Stimulated activated CD4-positive, alpha-beta T cell treated with anti-CD3 and anti-CD28 coated beads, Interleukin-12 subunit alpha, Interleukin-12 subunit beta, amount 100 ng/mL, for 4 hours (primary cell): ENCODE results near the gene HS3ST3A1.

ENCODE experiments used
- DNase-seq: peaks from one replicate; pipeline ENCODE4 v3.0.0-alpha.2; 2020

Gene HS3ST3A1

DNA sequence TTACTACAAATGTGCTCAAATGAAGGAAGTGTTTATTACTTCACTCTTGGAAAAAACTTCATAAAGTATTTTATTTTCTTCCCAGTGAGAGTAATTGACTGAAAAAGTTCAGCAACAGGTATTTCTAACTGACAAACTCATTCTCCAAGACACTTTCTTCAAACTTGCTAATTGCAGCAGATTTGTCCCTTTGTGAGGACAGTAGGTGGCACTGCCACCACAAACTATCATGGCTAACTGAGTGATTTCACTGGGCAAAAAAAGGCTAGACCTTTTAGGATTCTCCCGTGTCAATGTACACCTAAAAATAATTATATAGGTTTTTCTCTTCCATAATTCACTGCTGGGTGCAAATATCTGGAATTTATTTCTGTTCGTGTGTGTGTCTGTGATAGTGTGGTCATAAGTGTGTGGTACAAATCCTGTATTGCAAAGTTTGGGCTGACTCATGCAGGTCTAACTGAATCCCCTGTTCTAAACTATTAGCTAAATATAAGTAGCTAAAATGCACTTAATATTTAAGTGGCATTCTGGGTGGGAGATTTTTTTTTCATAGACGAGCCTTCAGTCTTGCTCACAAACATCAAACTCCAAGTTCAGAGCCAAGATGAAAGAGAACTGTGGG lies 3.9 kb downstream of the HS3ST3A1 start:
- no peak for DNase-seq

GRCh38 chr17:13596241-13596923 lies 5.3 kb downstream of the HS3ST3A1 start:
- DNase-seq, result no peak

DNA sequence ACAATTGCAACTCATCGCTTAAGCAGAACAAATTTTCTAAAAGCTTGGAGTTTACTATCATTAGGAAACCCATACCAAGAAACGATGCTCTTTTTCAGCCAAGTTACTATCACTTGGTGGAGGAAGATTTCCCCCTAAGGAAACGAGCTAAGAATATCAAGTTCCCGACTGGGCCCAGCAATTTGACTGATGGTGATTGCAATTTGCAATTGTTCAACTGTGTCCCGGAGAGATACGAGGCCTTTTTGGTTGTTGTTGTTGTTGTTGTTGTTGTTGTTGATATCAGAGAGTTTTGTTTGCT lies 6.2 kb downstream of the HS3ST3A1 start:
- no peak for DNase-seq

DNA sequence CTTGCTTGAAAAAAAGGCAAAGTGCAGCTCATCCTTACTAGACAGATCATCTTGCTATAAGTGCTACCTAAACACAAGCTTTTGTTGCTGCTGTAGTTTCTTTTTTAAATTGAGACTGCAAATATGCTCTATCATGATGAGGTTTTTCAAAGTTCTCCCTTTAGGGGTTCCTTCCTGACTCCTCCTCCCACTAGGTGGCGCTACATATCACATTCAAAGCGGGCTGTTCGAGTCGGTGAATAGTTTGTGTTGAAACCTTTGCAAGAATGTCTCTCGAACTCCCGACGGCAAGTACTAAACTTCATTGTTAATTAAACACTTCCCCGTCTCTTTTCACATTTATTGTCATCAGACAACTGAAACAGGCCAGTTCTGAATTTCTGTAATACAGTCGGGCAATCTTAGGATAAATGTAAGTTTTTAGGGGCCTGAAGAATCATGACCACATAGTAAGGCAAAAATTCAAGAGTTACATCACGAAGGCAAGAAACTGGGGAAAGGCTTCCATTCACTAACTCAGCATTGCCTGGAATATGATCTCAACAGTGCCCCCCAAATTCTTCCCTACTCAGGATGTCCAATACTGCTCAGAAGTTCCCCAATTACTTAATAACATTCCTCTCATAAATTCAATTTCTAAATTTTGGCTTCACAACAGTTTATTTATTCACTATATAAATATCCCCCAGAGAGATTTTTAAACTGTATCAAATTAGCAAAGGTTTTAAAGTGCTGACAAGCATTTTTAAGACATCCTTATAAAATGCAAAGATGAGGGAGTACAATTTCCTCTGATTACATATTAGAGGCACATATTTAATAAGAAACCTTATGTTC lies 6.7 kb downstream of the HS3ST3A1 start:
- DNase-seq, result peak; percentile 74

- DNase-seq, result no peak
Measured at GRCh38 chr17:13594310-13594709, 7.4 kb downstream of the HS3ST3A1 start.

GRCh38 chr17:13593757-13594156 lies 8.0 kb downstream of the HS3ST3A1 start:
- no peak for DNase-seq

DNA sequence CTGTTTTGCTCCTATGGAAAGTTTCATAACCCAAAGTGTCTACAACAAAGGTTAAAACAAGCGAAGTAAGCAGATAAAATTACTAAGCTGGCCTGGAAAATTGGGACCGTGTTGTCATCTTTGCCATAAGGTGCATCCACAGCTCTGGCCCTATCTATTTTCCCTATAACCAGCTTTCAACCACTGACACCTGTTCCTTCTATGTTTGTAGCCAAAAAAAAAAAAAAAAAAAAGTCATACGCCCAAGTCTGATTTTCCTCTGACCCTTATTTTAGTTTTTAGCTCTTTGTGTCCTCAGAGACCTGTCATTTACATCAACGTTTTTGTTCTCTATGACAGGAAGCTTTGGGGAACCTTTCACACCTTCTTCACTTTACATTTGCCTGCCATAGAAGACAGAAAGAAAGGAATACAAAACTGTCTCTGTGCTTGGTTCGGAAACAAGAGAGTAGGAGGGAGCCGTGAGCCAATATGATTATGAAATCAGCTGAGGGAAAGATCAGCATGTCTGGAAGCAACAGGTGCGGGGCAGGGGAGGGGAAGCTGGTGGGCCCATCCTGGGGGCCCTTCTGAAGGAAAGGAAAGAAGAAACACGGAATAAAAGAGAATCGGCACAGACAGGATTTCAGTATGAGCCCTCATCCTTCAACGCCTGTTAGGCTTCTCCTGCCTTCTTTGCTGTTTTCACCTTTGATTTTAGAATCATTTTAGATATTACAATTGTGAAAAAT lies 8.5 kb downstream of the HS3ST3A1 start:
- no peak for DNase-seq

DNA sequence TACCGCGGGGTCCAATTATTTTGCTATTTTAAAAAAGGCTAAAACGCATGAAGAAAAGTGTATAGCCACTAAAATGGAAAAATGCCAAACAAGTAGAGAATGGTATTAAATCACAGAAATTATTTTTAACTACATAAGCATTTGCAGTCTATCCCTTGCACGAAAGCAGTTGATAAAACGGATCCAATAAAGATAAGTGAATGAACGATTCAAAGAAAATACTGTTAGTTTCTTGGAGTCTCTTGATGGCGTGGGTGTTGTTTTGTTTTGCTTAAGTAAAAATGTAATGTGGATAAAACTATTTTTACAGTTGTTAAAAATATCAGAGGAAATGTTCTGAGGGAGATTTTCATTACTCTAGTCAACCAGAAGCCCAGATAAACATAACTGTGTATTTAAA lies 9.3 kb downstream of the HS3ST3A1 start:
- DNase-seq, result no peak

GRCh38 chr17:13590441-13590840 lies 11.3 kb downstream of the HS3ST3A1 start:
- no peak for DNase-seq

DNA sequence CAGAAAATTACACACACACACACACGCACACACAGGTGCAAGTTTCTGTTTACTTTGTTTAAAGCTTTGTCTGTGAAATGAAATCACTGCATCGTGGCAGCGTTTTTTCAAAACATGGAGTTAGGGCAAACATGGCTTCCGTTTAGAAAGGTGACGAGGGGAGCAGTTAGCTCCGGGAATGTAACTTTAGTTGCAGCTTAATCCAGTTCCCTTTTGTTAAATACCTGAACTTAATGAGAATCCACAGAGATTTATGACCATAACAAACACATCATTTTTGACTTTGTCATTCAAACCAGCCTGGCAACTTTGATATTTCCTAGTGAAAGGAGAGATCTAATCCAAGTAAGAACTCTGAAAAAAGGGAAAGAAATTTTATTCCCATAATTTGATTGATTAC lies 12.1 kb downstream of the HS3ST3A1 start:
- DNase-seq, result no peak

- DNase-seq, result no peak
Measured at GRCh38 chr17:13587487-13588338, 14.0 kb downstream of the HS3ST3A1 start.

DNA sequence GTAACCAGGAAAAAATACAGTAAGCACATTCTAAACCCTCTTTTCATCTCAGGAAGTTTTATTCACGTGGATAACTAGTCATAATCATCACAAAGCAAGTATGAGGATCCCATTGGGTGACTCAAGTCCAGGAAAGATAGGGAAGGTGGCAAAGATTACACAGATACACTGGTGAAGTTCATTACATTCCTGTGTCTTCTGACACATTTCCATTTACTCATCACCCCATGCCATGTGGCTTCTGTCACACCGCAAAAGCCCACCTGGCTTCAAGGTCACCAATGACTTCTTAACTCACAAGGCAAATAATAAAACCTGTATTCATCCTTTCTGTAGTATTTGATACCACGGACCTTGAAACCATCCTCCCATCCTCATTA lies 17.0 kb downstream of the HS3ST3A1 start:
- DNase-seq, result no peak

- no peak for DNase-seq
Measured at GRCh38 chr17:13583996-13584700, 17.6 kb downstream of the HS3ST3A1 start.

- DNase-seq, result no peak
Measured at GRCh38 chr17:13582776-13583547, 18.8 kb downstream of the HS3ST3A1 start.

DNA sequence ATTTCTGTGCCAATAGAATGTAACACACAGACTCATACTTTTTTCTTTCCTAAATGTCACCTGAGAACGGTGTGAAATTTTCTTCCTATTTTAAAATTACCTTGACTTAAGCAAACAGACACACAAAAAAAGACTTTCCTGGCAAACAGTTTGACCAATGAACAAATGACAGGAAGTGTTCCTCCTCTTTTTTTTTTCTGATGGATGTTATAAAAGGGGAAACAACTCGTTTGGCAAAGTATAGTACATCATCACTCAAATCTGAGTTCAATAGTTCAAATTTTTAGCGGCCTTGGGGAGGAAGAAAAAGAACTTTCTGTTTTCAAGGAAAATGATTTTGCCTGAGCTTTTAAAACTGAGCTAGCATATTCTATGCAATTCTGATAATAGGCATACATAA lies 19.8 kb downstream of the HS3ST3A1 start:
- no peak for DNase-seq

- no peak for DNase-seq
Measured at GRCh38 chr17:13580790-13581189, 20.9 kb downstream of the HS3ST3A1 start.

GRCh38 chr17:13576661-13577526 lies 24.8 kb downstream of the HS3ST3A1 start:
- DNase-seq, result no peak

DNA sequence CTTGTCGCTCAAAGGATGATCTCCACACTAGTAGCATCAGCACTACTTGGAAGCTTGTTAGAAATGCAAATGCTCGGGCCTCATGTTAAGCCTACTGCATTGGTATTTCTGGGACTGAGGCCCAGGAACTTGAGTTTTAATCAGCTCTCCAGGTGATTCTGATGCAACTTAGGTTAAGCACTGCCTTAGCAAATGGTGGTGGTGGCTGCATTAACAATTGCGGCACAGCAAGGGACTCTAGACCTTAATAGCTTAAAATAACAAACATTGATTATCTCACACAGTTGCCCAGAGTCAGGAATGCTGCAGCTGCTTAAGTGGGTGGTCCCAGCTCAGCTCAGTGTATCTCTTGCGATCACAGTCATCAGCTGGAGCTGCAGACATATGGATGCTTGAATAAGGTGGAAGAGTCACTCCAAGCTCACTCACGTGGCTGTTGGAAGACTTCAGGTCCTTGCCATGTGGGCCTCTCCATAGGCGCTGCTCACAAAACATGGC lies 25.8 kb downstream of the HS3ST3A1 start:
- DNase-seq, result no peak

GRCh38 chr17:13575466-13575865 lies 26.3 kb downstream of the HS3ST3A1 start:
- DNase-seq, result no peak

DNA sequence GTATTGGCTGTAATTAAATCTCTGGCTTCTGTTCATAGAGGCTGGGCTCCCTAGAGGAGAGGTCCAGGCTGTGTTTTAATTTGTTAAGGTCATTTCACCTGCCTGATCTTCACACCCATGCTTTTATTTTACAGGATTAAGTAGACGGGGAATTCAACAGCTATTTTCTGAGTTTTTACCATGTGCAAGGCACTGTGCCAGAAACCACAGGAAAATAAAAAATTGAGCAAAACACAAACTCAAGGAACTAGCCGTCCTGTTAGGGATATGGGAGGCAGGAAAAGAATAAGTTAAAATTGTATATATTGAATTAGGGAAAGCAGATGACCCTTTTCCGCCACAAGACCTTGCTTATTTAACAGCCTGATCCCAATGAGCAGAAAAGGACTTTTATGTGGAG lies 29.1 kb downstream of the HS3ST3A1 start:
- DNase-seq, result no peak
